HG03342 (cell line): ENCODE results near the gene MAPK1.
"Not testable (repeated sequence)": the region's sequence is repeated elsewhere in the genome, so short reads cannot be mapped to it uniquely, and the experiment has no call there.

Experiments used
- ATAC-seq: cut with Tn5 transposase; IDR thresholded peaks from one replicate; pipeline ENCODE4 v1.9.1; 2021; ENCODE audit warnings: mild to moderate bottlenecking, moderate library complexity; ENCODE audit not compliant: unreplicated experiment

The MAPK1 gene

DNA sequence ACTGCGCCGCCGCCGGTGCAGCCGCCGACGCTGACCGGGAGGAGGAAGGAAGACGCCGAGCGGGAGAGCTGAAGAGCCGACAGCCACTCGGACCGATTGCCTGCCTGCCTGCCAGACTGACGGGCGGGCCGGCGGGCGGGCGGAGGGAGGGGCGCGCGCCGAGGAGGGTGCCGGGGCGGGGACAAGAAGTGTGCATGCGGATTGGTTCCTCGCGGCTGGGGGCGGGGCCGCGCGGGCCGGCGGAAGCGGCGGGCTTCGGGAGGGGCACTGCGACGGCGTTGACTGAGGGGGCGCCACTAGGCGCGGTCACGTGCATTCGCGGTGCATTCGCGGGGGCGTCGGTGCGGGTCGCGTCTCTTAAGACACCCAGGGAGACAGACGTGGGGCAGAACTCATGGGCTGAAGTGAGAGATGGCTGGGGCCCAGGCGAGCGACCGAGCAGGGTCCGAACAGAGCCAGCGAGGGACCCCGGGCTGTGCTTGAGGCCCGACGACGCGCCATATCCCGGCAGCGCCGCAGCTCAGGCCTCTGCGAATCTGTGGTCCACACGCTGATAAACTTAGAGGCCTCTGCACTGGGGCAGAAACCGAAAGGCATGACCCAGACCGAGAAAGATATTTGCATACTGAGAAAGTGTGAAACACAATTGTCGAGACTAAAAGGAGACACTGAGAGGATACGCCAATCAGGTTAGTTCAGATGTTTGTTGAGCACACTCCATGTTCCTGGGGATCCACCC, at the start of gene MAPK1:
Gene MAPK1, minus strand, starts transcription at position 118 of the 739 bp plus-strand sequence. CDS start 205 bp downstream, outside the sequence.
- ATAC-seq = peak; percentile 78

DNA sequence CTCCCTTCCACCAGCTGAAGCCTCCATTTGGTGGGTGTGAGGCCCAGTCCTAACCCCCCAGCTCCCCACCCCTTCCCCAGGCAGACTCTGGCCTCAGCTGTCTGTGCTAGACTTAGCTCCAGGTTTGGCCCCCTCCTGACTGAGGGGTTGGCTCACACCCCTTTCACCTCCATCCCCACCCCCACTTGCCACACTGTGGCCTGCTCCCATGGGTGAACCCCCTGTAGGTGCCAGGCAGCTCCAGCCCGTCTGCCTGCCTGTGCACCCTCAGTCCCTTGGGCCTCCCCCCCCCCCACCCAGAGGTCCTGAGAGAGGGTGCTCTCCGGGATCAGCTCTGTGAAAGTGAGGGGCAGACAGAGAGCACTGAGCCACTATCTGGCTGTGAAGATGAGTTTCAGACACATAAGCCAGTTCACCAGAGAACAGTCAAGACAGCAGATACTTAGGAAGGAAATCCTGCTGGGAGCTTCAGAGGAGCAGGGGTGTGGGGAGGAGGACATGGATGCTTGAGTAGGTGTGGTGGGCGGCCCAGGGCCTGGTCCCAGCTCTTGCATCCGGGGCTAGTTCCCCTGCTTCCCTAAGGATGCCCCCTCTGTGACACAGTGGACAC, 49.0 kb upstream of the MAPK1 start:
- no peak for ATAC-seq

DNA sequence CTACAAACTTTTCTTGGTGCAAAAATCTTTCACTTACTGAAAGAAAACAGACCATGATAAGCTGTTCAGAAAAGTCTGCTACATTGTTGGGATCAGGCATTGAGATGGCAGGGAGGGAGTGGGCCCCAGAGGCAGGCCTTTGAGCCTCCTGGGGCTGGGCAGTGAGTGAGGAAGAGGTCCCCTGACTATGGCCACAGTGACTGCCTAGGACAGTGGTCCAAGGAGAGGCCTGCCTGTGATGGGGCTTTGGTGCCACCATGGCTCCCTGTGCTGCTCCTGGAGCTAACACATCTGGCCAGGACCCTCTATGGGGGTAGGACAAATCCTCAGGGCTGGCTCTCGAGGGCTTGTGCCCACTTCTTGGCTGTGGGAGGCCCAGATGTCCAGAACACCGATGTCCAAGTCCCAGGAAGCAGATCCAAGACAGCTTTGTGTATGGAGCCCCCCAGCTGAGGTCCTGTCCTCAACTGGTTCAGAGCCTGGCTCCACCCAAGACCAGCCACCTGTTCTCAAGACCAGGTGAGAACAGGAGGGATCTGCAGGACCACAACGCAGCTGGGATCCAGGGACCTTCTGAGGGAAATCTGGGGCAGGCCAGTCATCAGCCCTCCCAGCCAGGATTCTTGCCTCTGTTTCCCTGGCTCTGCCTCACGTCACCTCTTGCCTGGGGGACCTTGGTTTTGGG, 48.3 kb upstream of the MAPK1 start:
- ATAC-seq = no peak

DNA sequence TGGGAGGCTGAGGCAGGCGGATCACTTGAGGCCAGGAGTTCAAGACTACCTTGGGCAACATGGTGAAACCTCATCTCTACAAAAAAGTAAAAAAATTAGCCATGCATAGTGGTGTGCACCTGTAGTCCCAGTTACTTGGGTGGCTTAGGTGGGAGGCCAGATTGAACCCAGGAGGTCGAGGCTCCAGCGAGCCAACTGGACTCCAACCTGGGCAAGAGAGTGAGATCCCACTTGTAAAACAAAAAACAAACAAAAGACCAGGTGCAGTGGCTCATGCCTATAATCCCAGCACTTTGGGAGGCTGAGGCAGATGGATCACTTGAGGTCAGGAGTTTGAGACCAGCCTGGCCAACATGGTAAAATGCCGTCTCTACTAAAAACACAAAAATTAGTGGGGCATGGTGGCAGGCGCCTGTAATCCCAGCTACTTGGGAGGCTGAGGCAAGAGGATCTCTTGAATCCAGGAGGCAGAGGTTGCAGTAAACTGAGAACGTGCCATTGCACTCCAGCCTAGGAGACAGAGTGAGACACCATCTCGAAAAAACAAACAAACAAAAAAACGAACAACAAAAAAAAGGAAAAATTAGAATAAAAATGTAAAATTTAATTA, 46.7 kb upstream of the MAPK1 start:
- ATAC-seq = not testable (repeated sequence)

DNA sequence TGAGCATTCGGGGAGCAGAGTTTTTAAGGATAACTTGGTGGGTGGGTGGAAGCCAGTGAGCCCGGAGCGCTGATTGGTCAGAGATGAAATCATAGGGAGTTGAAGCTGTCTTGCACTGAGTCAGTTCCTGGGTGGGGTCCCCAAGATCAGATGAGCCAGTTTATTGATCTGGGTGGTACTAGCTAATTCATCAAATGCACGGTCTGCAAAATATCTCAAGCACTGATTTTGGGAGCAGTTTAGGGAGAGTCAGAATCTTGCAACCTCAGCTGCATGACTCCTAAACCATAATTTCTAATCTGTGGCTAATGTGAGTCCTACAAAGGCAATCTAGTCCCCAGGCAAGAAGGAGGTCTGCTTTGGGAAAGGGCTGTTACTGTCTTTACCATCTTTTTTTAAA, 42.9 kb upstream of the MAPK1 start:
- not testable (repeated sequence) for ATAC-seq

DNA sequence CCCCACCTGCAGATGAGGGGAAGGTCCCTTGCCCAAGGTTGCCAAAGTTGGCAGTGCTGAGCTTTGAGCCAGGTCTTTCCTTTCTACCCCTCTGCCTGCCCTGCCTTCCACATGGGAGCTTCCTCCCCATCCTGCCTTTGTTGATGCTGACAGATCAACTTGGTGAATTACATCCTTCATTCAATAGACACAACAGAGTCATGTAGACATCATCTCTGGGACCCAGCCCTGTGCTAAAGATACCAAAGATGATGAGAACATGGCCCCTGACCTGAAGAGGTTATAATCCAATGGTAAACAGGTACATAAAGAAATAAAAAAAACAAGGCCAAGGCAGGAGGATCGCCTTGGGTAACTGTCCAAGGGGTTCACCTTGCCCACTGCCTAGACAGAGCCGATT, 42.4 kb upstream of the MAPK1 start:
- ATAC-seq = no peak

DNA sequence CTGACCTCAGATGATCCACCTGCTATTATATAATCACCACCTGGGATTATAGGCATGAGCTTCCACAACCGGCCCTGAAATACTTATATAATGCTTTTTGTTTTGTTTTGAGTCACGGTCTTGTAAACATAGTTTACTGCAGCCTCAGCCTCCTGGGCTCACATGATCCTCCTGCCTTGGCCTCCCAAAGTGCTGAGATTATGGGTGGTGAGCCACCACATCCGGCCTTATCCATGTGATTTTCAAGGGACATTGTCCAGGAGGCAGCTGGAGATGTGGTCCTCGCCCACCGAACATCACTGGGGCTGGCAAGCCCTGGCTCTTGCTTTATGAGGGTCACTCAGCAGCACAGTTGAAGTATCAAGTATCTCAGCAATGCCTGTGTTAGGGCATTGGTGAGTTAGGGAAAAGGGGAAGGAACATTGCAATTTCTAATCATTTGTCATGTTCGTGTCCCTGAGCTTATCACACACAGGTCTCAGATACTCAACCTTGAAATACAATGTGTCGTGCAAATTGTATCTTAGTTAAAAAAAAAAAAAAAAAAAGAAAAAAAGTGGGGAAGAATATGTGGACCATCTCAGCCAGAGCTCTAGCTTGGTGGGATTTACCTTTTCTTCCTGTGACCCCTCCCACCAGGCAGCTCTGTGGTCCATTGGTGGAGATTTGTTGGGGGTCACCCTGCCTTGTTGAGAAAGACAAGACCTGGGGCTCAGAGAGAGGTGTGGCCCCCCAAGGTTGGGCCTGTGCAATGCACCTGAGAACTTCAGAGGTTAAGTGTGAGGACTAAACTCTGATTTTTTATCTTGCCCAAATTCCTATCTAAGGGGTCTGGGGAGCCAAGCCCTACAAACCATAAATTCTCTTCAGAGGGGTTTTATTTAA, 40.4 kb upstream of the MAPK1 start:
- ATAC-seq = no peak

DNA sequence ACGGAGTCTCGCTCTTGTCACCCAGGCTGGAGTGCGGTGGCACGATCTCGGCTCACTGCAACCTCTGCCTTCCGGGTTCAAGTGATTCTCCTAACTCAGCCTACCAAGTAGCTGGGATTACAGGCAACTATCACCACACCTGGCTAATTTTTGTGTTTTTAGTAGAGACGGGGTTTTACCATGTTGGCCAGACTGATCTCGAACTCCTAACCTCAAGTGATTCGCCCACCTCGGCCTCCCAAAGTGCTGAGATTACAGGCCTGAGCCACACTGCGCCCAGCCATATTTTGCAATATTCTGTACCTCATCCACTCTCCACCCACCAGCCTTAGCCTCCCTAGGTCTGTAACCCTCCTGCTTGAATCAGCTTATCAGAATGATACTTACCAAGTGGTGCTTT, 37.8 kb upstream of the MAPK1 start:
- ATAC-seq = not testable (repeated sequence)

DNA sequence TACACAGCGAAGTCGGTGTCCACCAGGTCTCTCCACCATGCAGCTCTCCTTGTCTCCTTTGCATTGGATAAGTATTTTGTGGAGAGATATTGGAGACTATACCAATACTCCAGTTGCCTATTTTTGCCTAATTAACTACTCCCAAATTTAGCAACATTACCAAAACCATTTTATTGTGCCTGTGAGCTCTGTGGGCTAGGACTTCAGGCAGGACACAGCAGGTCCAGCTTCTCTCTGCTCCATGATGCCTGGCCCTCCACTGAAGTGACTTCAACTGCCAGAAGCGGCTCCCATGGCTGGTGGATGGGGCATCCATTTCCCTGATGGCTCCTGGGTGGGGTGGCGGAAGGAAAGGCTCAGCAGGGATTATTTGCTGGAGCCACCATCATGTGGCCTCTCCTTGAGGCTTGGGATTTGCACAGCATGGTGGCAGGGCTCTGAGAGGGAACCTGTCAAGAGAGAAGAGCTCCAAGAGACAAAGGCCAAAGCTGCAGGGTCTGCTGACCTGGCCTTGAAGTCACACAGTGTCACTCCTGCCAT, 36.9 kb upstream of the MAPK1 start:
- ATAC-seq = no peak

DNA sequence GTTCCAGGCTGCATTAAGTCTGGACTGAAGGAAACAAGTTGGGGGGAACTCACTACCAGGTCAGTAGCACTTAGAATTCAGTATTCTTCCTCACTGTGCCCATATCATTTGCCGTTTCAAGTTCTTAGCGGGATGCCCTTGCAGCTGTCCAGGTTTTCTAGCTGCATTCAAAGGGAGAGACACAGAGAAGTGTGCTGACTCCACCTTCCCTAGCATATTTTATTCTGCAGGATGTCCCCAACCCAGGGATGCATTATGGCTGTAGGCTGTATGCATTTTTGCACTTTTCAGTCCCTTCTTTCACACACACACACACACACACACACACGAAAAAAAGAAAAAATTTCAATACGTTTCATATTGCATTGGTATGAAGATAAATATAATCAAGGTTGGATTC, 35.8 kb upstream of the MAPK1 start:
- ATAC-seq = no peak

DNA sequence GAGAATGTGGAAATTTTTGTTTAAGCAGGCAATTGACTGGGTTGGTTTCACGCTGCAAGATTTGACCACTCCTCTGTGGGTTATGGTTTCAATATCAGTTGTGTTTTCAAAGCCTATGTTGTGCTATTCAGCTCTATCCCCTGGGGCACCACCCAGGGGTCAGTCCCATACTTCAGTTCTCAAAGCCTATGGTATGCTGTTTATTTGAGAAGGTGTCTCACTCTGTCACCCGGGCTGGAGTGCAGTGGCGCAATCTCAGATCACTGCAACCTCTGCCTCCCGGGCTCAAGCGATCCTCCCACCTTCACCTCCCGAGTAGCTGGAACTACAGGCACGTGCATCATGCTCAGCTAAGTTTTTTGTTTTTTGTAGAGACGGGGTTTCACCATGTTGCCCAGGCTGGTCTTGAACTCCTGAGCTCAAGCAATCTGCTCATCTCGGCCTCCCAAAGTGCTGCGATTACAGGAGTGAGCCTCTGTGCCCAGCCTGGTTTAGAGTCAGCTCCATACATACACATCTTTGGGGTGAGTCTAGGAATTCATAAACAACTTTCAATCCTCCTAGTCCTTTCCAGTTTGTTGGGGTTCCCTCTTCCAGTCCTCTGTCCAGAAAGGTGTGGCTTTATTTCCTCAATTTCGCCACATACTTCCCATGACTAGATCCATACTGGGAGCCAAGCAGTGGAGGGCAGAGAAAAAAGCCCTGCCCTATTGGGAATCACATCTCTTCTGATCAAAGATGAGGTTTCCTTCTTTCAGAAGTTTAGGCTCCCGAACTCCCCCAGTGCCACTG, 35.0 kb upstream of the MAPK1 start:
- no peak for ATAC-seq

DNA sequence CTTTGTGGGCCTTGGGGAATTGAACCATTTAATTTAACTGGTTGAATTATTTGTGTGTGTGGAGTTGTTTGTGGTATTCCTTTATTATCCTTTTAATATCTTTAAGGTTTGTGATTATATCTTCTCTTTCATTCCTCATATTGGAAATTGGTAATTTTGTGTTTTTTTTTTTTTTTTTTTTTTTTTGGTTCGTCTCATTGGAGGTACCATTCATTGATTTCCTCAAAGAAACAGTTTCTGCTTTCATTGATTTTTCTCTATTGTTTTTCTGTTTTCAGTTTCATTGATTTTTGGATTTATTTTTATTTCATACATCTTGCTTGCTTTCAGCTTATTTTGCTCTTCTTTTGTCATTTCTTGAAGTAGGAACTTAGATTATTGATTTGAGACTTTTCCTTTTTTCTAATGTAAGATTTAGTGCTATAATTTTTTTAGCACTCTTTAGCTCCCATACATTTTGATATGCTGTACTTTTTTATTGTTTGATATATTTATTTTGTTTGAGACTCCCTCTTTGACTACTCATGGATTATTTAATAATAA, 31.0 kb upstream of the MAPK1 start:
- no peak for ATAC-seq

DNA sequence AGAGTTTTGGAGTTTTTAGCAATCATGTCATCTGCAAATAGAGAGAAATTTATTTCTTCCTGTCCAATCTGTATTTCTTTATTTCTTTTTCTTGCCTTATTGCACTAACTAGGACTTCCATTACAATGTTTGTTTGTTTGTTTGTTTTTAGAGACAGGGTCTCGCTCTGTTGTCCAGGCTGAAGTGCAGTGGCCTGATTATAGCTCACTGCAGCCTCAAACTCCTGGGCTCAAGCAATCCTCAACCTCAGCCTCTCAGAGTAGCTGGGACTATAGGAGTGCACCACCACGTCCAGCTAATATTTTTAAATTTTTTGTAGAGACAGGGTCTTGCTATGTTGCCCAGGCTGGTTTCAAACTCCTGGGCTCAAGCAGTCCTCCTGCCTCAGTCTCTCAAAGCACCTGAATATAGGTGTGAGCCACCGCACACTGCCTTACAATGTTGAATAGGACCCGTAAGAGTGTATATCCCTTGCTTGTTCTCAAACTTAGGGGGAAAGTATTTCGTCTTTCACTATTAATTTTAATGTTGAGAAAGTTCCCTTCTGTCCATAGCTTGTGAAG, 29.6 kb upstream of the MAPK1 start:
- no peak for ATAC-seq

DNA sequence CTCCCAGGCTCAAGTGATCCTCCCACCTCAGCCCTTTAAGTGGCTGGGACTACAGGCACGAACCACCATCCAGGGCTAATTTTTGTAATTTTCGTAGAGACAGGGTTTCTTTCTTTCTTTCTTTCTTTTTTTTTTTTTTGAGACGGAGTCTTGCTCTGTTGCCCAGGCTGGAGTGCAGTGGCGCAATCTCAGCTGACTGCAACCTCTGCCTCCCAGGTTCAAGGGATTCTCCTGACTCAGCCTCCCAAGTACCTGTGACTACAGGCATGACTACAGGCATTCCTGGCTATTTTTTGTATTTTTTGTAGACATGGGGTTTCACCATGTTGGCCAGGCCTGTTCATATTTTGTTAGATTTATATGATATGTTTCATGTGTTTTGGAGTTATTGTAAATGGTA, 28.8 kb upstream of the MAPK1 start:
- not testable (repeated sequence) for ATAC-seq

DNA sequence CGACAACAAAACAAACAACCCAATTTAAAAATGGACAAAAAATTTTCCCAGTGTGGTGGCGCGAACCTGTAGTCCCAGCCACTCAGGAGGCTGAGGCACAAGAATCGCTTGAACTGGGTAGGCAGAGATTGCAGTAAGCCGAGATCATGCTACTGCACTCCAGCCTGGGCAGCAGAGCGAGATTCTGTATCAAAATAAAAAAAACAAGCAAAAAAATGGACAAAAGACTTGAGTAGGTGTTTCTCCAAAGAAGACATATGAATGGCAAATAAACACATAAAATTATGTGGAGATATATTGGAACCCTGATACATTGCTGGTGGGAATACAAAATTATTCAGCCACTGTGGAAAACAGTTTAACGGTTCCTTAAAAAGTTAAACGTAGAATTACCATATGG, 27.4 kb upstream of the MAPK1 start:
- no peak for ATAC-seq

DNA sequence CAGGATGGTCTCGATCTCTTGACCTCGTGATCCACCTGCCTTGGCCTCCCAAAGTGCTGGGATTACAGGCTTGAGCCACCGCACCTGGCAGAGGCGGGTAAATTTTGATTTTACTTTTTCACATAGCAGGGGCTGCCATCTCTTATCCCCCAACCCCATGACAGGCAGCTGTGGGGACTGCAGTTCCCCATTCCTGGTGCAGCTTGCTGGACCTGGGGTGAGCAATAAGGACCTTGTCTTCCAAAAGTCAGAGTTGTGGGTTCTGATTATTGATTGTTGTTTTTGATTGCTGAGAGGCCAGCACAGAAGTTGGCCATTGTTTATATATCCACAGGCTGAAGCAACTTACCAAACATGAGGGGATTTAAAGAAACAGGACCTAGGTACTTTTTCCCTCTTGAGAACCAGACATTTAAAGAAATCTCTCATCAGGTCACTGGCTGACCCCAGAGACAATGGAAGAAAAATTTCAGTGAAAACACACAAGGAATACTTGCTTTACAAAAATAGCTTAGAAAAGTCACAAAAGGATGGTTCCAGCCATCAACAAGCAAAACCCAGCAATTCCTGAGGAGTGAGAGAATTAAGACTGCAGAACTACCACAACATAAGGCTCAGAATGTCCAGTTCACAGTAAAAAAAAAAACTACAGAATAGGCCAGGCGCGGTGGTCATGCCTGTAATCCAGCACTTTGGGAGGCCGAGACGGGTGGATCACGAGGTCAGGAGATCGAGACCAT, 22.0 kb upstream of the MAPK1 start:
- ATAC-seq = no peak

DNA sequence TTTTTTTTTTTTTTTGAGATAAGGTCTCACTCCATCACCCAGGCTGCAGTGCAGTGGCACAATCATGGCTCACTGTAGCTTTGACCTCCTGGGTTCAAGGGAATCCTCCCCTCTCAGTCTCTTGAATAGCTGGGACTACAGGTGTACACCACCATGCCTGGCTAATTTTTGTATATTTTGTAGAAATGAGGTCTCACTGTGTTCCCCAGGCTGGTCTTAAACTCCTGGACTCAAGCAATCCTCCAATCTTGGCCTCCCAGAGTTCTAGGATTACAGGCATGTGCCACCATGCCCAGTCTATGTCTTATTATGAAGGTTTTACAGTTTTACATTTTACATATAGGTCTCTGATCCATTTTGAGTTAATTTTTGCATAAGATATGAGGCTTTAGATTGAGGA, 20.4 kb upstream of the MAPK1 start:
- no peak for ATAC-seq

DNA sequence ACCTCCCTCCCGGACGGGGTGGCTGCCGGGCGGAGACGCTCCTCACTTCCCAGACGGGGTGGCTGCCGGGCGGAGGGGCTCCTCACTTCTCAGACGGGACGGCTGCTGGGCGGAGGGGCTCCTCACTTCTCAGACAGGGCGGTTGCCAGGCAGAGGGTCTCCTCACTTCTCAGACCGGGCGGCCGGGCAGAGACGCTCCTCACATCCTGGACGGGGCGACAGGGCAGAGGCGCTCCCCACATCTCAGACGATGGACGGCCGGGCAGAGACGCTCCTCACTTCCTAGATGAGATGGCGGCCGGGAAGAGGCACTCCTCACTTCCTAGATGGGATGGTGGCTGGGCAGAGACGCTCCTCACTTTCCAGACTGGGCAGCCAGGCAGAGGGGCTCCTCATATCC, 16.5 kb upstream of the MAPK1 start:
- not testable (repeated sequence) for ATAC-seq
